GM10248 (cell line): ENCODE results near the gene AP2A2.

Experiments
- CTCF ChIA-PET: fragments of 300-600 bp; sonication (Branson Sonifier 250); formaldehyde crosslinking; extraction: SDS; loops from one replicate; lab custom pipeline; 2021; ENCODE audit warnings: antibody characterized with exemption; lab: Yijun Ruan, JAX
- POLR2A ChIA-PET: fragments of 350-650 bp; sonication (Branson Sonifier 250); formaldehyde crosslinking; extraction: SDS; loops from one replicate; lab custom pipeline; 2020; ENCODE audit warnings: antibody characterized with exemption; lab: Yijun Ruan, JAX
- DNase-seq: peaks from one replicate; pipeline ENCODE4 v3.0.0; 2012; ENCODE audit errors: extremely low spot score
- CTCF ChIP-seq: IDR thresholded peaks from 2 replicates; pipeline ENCODE4 v1.5.1; 2012; ENCODE audit warnings: mild to moderate bottlenecking, low read depth; ENCODE audit errors: extremely low read depth, missing control alignments, control extremely low read depth

AP2A2 gene

GRCh38 chr11:980438-981357 is 55.0 kb downstream of the AP2A2 start:
- TF ChIP-seq CTCF = no peak
- ChIA-PET POLR2A (no interaction called here), CTCF (interaction anchor here (0.9 kb wide), 1 partner anchor 70 kb away, joined by 5 read pairs; no protein-coding TSS in a partner anchor)
- DNase-seq = no peak

GRCh38 chr11:981764-982163 is 56.1 kb downstream of the AP2A2 start:
- ChIA-PET POLR2A (no interaction called here), CTCF (interaction anchor here (0.9 kb wide), 1 partner anchor 69 kb away, joined by 5 read pairs; no protein-coding TSS in a partner anchor)
- no peak for DNase-seq
- no peak for TF ChIP-seq CTCF

DNA sequence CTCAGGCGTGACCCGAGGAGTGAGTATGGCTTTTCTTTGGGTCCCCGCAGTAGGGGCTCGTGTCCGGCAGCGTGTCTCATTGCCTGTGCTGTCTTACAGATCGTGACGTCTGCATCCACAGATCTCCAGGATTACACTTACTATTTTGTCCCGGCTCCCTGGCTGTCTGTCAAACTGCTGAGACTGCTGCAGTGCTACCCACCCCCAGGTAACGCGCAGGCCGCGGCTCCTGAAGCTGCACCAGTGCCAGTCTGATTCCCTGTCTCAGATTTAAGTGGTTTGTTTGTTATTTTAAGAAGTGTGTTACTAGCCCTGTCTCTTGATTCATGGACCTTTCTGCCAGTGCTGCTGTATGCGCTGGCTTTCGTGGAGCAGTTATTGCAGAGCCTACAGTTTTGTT is 58.9 kb downstream of the AP2A2 start:
- ChIA-PET CTCF (no interaction called here), POLR2A (no interaction called here)
- DNase-seq = no peak
- TF ChIP-seq CTCF = no peak

DNA sequence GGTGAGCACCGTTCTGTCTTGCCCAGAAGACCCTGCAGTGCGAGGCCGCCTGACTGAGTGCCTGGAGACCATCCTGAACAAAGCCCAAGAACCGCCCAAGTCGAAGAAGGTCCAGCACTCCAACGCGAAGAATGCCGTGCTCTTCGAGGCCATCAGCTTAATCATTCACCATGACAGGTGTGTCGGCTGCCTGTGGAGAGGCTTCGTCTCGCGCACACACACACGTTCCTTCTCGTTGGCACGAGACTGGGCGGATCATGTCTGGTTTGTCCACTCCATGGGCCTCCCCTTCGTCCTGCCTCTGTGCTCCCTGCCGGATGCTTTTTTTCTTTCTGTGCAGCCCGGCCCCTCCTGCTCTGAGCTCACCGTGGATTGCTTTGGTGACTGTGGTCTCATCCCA is 59.7 kb downstream of the AP2A2 start:
- POLR2A ChIA-PET = no interaction called here
- CTCF ChIA-PET = interaction anchor here (0.8 kb wide), 1 partner anchor 17 kb away, joined by 3 read pairs; no protein-coding TSS in a partner anchor
- no peak for TF ChIP-seq CTCF
- DNase-seq = no peak

DNA sequence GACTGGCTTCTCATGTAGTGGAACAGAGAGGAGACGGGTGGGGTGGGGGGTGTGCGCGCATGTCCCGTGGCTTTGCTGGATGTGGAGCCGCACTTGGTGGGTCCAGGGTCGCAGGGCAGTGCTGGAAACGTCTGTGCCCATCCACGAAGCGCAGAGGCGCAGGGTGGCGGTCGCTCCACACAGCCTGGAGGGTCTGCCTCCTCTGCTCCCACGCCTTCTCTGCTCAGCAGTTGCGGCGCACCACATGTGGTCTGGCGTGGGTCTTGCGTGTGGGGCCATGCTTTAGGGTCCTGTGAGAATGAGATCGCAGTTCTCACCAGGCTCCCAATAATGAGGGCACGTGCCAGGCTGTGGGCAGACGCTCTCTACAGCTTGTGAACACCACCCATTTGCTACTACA is 60.2 kb downstream of the AP2A2 start:
- ChIA-PET CTCF (no interaction called here), POLR2A (no interaction called here)
- DNase-seq = no peak
- TF ChIP-seq CTCF = no peak

- CTCF ChIA-PET = no interaction called here
These were observed 60.7 kb downstream of the AP2A2 start for GRCh38 chr11:986270-986951.

More at GRCh38 chr11:986270-986951, 60.7 kb downstream of the AP2A2 start:
- TF ChIP-seq CTCF = no peak
- DNase-seq = no peak
- POLR2A ChIA-PET = no interaction called here
